Astrocyte of the spinal cord (primary cell): Measurements from ENCODE around the gene CHRNA4.

Experiments used
- DNase-seq: peaks from one replicate; pipeline ENCODE4 v3.0.0; 2011; ENCODE audit warnings: low read depth, low spot score
- H3K4me3 ChIP-seq: 2 replicates; pipeline ENCODE4 v1.5.1; 2011; ENCODE audit warnings: low read depth, mild to moderate bottlenecking, low read length, moderate library complexity
- CTCF ChIP-seq: IDR thresholded peaks from 2 replicates; pipeline ENCODE4 v1.5.1; 2012; ENCODE audit warnings: low read depth, mild to moderate bottlenecking, low read length, inconsistent platforms
- in situ Hi-C: cut with HindIII; loops from 2 replicates; pipeline ENCODE4 v1.10.0; 2017; ENCODE audit warnings: low sequenced_read_pairs

The CHRNA4 gene

GRCh38 chr20:63351326-63351700 lies 9.8 kb downstream of the CHRNA4 start:
- TF ChIP-seq CTCF, result no peak
- in situ Hi-C loops, result no loop called here
- DNase-seq, result no peak
- no peak overlapping the region for H3K4me3 ChIP-seq

GRCh38 chr20:63350597-63351325 lies 10.4 kb downstream of the CHRNA4 start:
- in situ Hi-C loops, result no loop called here
- no peak for TF ChIP-seq CTCF
- H3K4me3 ChIP-seq, result no peak overlapping the region
- DNase-seq, result no peak

GRCh38 chr20:63350196-63350595 lies 11.0 kb downstream of the CHRNA4 start:
- H3K4me3 ChIP-seq, result no peak overlapping the region
- DNase-seq, result no peak
- in situ Hi-C loops, result no loop called here
- no peak for TF ChIP-seq CTCF

GRCh38 chr20:63349516-63349895 lies 11.6 kb downstream of the CHRNA4 start:
- TF ChIP-seq CTCF, result no peak
- in situ Hi-C loops, result no loop called here
- H3K4me3 ChIP-seq, result no peak overlapping the region
- DNase-seq, result no peak

DNA sequence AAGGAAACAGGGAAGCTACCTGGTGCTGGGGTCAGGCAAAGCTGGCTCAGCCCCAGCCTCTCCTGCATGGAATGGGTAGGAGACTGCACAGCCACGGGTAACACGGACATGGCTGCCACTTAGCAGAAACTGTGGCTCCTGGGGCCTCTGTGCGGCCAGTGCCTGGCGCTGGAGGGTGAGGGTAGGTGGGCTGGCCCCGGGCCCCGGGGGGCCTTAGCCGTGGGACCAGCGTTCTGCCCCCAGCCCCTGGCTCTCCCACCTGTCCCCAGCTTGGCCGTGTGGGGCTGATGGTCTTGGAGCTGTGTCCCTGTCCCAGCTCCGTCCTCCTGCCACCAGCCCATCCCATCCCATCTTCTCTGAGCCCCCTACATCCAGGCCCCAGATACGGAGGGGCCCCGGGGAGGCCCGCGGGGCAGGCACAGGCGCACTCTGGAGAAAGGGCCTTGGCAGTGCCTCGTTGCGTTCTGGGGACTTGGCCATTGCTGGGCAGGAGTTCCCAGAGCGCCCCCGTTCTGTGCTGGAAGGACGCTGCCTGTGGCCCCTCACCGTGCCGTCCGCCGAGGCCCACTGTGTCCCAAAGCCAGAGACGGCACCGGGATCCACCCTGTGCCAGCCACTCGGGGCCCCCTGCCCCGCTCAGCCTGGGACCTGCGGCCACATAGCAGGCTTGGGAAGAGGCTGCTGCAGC lies 12.2 kb downstream of the CHRNA4 start:
- in situ Hi-C loops, result no loop called here
- no peak for TF ChIP-seq CTCF
- no peak for DNase-seq
- no peak overlapping the region for H3K4me3 ChIP-seq

GRCh38 chr20:63347950-63348827 lies 13.0 kb downstream of the CHRNA4 start:
- TF ChIP-seq CTCF, result no peak
- DNase-seq, result no peak
- in situ Hi-C loops, result no loop called here
- H3K4me3 ChIP-seq, result no peak overlapping the region
